GM18517 (cell line): Measurements from ENCODE around the gene SCO1.

Experiments used
- ATAC-seq: cut with Tn5 transposase; IDR thresholded peaks from one replicate; pipeline ENCODE4 v1.9.1; 2021; ENCODE audit warnings: mild to moderate bottlenecking, moderate library complexity; ENCODE audit not compliant: unreplicated experiment

SCO1 gene

DNA sequence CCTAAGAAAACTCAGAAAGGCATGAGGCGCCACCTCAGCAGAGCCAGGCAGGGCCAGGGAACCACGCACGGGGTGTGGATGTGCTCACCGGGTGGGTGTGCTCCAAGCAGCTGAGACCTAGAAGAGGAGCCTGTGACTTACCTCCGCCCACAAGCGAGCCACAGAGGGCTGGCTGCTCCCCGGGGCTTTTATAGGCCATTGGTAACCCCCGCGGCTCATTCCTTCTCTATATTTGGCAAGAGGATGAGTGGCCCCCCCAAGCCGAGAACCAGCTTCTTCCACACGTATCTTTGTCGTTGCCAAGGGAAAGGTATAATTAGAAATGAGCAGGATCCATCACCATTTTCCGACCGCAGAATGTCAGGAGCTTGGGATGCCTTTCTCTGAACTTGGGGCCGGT is 40.2 kb downstream of the SCO1 start, which contains the start of gene MYH3:
Gene MYH3, minus strand, starts transcription at position 162 of the 400 bp plus-strand sequence. CDS start 2,245 bp downstream, outside the sequence.
- ATAC-seq, result no peak

DNA sequence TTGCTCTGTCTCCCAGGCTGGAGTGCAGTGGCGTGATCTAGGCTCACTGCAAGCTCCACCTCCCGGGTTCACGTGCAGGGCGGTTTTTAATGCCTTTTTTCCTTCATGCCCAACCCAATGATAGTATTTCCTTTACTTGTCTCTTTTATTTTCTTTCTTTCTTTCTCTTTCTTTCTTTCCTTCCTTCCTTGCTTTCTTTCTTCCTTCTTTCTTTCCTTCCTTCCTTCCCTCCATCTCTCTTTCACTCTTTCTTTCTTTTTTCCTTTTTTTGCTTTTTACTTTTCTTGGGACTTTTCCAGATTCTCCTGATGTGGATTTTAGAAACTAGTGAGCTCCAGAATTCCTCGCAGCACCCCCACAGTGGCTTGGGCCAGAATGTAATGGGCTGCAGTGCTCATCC is 43.3 kb downstream of the SCO1 start:
- ATAC-seq, result no peak

DNA sequence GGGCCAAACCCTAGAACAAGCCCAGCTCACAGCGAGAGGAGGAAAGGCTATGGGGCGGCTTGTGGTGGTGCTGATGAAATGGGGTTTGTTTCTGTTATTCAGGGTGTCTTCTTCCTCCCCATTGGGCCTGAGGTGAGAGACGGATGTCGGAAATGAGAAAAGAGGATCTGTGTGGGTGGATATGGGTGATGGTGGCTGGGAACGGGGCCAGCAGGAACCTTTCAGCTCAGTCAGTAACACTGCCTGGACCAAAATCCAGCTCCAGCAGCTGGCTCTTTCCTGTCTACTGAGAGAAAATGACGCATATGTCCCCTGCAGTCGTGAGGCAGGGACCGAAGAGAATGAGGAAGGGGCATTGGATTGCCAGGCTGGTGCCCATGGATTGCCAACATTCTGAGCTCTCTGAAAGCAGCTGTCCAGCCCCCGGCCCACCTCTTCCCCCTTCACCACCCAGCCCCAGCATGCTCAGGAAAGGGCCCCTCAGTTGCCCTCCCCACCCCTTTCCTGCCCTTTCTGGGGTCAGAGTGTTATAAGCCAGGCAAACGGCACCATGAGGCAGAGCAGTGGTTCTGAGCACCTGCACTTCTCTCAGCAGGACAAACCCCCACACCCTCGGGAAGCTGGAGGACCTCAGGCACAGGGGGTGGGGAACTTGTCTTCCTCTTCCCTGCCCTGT is 44.2 kb downstream of the SCO1 start:
- ATAC-seq, result no peak

DNA sequence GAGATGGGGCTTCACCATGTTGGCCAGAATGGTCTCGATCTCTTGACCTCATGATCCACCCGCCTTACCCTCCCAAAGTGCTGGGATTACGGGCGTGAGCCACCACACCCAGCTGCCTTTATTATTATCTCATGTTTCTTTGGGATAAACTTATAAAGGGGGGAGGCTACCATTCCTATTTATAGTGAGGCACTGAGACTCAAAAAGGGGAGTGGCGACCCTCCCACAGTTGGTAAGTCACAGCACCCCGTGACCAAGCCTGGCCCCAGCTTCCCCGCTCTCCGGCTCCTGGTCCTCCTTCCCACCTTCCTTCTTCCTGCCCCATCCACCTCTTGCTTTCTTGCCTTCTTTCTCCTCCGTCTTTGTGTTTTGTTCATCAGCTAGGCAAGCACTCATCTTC is 45.4 kb downstream of the SCO1 start:
- no peak for ATAC-seq

DNA sequence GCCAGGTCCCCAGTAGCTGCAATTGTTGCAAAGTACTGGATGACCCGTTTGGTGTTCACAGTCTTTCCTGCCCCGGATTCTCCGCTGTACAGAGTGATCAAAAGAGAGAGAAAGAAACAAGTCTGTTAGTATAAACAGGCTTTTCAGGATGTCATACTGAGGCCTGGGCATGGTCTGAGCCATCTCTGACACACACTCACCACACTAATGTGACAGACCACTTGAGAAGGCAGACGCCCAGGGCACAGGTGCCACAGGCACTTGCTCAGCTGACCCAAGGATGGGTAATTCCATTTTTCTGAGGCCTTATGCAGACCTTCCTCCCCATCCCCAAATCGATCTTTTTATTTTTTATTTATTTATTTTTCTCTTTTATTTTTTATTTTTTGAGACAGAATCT is 47.7 kb downstream of the SCO1 start:
- ATAC-seq, result no peak

DNA sequence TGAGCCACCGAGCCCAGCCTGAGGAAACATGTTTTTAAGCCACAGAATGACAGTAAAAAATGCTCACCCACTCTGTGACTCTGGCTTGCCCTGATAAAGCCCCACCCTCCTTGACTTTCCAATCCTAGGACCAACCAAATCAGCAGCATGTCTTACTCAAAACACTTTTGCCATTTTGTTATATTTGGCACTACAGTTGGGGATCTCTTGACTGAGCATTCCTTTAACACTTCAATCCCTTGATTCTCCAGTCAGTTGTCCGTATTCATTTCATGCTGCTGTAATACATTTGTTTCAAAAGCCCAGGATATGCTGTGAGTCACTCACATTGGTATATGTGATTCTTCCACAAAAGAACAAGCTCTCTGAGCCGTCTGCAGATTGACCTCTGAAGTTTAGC is 48.4 kb downstream of the SCO1 start:
- ATAC-seq, result no peak

DNA sequence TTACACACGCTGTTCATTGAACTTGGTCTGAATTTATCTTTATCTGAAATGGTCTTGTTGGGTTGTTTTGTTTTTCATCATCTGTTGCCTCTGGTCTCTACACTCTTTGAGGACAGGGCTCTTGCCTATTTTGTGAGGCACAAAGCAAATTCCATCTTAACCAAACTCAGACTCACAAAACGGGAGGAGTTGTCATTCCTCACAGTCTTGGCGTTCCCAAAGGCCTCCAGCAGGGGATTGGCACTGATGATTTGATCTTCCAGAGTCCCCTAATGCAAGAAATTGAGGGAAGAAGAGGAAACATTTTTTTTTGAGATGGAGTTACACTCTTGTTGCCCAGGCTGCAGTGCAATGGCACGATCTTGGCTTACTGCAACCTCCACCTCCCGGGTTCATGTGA is 49.0 kb downstream of the SCO1 start:
- ATAC-seq, result no peak

DNA sequence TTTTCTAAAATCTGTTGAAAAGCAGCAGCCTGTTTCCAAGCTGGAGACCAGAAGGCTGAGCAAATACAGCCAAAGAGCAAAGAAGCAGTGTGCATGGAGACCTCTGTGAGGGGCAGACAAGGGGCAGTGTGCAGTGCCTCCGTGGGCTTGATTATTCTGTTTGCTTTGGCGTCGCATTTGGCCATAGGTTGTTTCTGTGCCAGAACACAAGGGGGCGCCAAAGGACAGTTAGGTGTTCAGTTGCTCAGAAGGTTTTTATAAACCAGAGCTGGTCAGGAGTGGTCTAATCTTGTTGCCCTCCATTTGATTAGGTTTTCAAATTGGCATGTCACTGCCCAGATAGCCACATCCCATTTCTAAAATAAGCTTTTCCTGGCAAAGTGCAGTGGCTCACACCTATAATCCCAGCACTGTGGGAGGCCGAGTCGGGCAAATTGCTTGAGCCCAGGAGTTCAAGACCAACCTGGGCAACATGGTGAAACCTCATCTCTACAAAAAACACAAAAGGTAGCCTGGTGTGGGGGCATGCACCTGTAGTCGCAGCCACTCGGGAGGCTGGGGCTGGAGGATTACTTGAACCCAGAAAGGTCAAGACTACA is 50.8 kb downstream of the SCO1 start:
- ATAC-seq, result no peak

DNA sequence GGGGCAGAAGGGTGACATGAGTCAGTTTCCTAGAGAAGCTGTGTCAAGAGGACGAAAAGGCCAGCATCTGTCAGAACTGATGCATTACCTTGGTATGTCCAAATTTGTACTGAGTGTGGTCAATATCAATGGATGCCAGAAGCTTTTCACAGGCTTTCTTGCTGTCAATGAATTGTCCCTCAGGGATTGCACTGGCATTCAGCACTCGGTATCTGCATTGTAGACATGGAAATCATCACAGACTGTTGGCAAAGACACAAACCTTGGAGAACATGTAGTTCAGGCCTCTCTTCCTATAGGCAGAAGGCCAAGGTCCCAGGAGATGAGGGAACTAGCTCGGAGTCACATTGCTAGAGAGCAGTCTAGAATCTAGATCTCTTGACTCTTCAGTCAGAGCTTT is 56.9 kb downstream of the SCO1 start:
- ATAC-seq, result no peak

DNA sequence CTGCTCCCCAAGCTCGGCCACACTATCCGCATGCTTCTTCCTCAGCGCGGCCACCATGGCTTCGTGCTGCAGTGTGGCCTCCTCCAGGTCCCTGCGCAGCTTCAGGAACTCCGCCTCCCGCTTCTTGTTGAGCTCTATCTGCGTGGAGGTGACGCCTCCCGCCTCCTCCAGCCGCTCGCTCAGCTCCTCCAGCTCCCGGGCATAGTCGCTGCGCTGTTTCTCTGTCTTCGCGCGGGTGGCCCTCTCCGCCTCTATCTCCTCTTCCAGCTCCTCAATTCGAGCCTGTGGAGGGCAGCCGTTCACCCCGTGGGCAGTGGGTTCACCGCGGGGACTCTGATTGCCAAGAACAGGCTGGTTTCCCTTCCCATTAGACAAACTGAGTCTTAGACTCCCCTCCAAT is 59.2 kb downstream of the SCO1 start:
- ATAC-seq, result no peak

DNA sequence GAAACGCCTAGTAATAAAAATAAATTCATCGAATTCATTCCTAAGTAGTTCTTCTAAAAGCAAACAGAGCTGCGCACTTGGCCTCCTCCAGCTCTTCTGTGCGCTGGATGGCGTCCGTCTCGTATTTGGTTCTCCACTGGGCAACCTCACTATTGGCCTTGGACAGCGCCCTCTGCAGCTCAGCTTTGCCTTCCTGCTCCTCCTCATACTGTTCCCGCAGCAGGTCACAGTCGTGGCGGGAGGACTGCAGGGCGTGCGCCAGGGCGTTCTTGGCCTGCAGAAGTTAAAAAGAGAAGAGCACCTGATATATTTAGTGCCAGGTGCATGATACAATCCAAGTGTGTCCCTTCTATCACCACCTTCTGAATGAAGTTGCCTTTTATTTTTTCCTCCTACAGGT is 62.0 kb downstream of the SCO1 start:
- no peak for ATAC-seq

DNA sequence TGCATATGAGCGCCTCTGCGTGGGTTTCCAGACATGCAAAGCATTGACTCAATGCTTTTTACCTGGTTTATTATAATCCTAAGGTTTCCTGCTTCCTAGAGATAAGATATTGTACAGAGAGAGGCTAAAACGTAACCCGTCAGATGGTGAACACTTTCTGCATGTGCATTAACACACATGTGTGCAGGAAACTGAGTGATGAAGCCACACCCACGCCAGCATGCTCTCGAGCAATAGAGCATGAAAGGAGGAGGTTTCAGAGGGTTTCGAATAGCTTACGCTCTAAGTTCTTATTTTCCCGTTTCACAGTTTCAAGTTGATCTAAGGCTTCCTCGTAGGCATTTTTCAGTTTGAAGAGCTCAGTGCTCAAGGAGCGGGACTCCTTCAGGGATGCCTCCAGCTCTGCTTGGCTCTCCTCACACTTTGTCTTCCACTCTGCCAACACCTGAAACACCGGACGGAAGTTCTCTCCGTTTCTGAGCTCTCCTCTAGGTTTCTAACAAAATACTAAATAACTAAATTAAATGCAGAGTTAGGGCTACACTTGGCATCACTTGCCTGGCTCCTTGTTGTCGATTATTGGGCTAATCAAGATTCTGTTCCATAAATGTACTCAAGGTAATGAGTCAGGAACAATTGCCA is 63.5 kb downstream of the SCO1 start:
- peak; percentile 97 for ATAC-seq

DNA sequence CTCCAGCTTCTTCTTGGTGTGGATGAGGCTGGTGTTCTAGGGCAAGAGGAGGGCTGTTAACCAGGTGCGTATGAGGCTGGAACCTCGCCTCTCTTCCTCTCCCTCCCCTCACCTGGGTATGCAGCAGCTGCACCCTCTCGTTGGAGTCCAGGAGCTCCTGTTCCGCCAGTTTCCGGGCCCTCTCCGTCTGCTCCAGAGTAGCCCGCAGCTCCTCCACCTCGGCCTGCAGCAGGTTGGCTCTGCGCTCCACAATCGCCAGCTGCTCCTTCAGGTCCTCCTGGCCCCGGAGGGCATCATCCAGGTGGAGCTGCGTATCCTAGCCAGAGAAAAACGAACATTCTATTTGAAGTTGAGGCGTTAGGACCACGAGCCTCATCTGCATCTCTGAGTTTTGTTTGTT is 65.6 kb downstream of the SCO1 start:
- ATAC-seq, result no peak

DNA sequence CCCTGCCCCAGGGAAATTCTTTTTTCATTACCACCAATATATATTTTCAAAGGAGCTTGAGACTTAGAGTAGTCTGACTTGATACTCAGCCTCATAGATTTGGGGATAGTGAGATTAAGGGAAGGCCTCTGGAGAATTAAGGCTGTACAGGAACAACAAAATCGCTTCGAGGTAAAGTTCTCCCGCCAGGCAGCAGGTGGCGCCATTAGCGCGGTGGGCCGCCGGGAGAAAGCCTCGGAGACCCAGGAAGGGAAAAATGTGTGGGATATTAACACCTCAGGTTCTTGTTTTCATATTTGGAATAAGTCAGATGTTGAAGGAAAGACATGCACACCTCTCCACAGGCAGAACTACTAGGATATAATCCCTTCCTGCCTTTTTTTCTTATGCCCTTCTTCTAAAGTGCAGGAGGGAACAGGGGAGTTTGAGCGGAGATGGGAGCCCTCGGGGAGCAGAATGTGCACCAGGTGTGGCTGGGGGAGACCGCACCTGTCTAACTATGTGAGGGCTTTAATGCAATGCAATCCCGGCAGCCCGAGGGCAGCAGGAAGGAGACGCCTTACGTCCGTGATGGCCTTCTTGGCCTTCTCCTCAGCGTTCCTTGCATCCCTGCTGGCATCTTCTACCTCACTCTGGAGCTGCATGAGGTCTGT is 66.2 kb downstream of the SCO1 start:
- no peak for ATAC-seq

DNA sequence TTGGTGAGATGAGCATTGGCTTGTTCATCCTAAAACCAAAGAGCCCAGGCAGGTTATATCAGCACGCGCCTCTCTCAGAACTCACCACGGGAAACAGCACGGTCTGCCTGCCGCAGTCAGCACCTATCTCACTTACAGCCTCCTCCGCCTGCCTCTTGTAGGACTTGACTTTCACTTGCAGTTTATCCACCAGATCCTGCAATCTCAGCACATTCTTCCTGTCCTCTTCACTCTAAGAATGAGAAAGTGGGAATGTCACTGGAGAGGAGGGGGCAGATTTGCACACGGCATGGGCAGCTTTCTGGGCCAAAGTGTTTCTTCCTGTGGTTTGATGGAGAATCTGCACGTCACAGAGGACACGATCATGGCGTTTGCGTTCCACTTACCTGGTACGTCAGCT is 67.6 kb downstream of the SCO1 start:
- ATAC-seq, result no peak

DNA sequence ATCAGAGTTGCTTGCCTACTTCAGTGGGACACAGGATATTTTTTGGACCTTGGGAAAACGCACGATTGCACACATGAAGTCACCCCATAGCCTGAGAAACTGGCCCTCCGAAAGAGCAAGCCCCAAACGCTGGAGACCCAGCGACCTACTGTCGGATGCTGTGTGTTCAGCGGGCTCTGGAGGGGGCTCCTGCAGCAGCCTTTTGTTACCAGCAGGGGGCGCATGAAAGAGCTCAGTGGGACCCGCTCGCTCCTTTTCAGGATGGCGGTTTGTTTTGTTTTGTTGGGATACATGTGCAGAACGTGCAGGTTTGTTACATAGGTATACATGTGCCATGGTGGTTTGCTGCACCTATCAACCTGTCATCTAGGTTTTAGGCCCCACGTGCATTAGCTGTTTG is 68.6 kb downstream of the SCO1 start:
- ATAC-seq, result no peak

DNA sequence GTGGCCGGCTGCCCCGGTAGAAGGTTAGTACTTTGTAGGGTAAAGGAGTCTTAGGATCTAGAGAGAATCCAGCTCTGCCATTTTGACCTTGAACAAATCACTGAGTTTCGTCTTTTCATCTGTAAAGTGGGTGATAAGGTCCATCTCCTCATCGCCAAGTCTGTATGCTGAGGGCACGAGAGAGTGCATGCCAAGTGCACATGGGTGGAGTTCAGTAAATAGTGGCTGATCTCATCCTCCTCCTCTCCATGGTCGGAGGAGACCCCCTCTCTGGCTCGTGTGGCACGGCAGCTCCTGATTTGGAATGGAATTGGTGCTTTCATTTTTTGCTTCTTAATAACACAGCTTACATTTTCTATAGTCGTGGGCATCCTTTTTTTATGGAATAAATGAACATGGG is 70.9 kb downstream of the SCO1 start:
- ATAC-seq, result no peak

DNA sequence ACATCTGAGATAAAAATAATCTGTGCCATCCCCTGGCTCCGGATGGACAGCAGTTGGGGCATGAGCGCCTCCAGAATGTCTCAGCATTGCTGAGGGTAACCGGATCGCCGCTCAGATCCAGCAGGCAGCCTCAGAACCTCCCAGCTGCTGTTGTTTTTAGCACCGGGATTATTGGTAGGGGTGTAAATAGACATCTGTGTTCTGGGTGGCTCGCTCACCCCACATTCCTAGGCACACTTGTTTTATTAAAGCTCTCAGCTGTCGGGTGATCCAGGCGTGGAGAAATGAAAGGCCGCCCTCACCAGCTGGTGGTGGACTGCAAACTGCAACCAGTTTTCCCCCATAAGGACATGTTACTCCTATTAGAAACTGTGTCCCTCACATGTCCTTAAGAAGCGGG is 72.4 kb downstream of the SCO1 start:
- no peak for ATAC-seq

DNA sequence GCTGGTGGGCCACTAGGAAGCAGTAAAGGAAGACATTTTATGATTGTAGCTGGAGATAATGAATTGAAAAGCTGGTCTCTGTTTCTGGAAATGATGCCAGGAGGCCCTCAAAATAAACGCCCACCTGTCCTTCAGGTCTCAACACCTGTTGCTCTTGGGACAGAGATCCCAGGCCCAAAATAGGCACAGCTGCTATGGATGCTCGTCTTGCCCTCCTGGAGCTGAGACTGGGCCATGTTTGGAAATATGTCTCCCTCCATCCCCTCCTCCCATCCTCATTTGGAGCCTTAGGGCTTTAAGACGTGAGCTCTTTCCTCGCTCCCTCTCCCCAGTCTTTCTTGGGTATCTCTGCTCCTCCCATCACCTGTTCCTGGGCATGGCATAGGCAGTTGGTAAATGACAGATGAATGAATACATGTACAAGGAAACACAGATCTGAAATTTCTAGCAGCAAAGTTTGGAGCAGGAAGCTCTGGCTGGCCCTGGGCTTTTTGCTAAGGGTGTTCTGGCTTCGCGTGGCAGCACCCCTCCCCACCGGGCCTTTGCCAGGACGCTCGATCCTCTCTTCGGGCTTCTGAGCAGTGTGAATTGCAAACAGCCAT is 73.5 kb downstream of the SCO1 start:
- no peak for ATAC-seq

DNA sequence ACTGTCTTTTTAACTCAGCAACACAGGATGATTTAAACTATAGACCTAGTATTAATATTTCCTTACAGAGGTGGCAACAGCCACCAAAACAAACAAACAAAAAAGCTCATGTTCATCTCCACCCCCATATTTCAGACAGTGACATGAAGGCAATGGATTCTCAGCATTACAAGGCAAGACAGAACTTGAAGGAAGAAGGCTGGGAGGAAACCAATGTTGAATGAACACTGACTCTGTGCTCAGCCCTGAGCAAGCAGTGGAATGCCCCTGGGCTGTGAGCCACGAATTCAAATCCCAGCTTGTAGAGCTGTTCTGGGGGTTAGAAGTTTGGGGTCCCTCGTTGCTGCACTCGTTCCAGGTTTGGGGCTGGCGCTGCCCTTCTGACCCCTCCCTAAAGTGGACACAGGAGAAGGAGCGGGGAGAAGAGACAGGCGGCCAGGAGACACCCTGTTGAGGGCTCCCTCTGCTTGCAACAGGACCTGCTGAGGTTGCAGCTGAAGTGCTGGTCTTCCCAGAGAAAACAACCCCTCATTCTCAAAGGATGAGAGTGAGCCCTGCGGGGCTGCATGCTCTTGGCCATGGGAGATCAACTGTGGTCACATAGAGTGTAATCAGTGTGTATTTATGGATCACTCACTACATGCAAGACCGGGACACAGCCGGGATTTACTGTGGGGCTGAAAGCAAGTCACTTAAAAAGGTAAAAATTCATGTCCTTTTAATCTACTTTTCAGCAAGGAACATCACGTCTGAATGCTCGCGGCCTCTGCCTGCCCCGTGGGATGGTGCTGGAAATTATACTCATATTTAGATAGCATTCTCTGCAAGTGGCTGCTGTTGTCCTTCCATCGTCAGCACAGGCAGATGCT is 74.5 kb downstream of the SCO1 start:
- no peak for ATAC-seq
